Activated CD8-positive, alpha-beta memory T cell treated with anti-CD3 and anti-CD28 coated beads, Interleukin-2, amount 50 U/mL, for 24 hours (primary cell): Measurements from ENCODE around the gene FHDC1.

Experiments used
- DNase-seq: peaks from one replicate; pipeline ENCODE4 v3.0.0-alpha.2; 2020; ENCODE audit errors: extremely low read depth

FHDC1 gene

DNA sequence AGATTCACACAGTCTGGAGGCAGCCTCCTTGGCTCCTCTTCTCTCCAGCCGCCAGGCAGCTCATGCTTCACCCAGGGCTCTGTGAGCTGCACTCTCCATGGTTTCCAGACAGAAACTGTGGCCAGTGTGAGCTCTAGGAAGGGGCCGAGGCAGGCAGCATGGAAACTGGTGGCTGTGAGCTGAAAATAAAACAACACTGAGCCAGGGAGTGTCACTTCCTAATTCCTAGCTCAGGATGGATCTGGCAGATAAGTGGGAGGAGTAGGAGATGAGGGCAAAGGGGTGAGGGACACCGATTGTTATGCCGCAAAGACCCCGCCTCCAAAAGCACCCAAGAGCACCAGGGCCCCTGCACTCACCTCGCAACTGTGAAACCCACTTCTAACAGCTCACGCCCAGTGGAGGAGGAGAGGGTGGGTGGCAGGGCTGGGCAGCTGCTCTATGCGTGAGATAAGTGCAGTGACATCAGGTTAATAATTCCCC is 69.8 kb downstream of the FHDC1 start:
- no peak for DNase-seq

DNA sequence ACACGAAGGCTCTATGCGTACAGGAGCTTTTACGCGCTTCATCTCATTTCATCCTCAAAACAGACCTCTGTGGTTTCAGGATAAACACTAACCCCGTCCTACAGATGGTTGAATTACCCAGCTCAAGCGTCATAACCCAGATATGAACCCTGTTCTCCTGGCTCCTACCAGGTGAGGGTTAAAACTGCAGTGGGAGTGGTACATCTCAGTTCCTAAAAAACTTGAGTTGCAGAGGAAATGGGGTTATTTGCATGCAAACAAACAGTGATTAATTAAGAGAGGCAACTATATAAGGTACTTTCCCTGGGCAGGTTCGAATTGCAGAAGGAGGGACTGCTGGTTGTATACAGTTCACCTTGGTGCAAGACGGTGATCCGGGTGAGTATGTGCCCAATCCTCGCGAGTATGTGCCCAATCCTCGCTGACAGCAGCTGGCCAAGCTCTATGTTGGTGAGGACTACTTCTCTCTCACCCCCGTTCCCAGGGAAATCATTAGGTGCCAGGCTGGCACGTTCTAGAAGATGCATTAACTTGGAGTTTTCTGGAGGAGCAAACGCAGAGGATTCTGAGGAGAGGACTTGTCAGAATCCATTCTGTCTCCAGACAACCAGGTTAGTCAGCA is 72.6 kb downstream of the FHDC1 start:
- DNase-seq, result no peak

DNA sequence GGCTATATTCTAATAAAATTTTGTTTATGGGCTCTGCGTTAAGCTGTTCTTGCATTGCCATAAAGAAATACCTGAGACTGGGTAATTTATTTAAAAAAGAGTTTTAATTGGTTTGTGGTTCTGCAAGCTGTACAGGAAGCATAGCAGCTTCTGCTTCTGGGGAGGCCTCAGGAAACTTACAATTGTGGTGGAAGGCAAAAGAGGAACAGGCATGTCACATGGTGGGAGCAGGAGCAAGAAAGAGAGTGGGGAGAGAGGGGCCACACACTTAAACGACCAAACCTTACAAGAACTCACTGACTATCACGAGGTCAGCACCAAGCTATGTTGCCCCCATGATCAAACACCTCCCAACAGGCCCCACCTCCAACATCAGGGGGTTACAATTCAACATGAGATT is 74.0 kb downstream of the FHDC1 start:
- no peak for DNase-seq

DNA sequence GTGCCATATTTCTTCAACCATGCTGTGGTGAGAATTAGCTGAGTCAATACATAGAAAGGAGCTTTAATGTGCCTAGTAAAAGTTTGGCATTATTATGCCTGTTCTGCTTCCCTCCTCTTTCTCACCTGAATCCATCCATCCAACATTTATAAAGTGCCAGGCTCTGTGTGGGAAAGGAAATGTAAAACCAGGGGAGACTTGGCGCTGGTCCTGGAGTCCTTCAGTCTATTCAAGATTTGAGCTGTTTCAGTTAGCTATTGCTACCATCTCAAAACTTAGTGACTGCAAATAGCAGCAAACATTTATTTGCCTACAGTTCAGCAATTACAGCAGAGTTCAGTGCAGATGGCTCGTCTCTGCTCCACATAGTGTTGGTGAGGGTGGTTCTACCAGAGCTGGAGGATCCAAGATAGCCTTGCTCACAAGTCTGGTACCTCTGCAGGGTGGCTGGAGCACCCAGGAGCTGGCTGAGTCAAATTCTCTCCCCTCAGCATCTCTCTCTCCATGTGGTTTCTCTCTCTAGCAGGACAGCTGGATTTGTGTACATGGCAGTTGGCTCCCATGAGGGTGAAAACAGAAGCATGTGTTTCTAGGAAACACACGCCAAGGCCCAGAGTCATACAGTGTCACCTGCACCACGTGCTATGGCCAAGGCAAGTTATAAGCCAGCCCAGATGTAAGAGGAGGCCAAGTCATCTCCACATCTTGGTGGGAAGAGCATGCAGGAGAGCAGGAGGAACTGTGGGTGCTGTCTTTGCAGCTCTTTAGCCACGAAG is 77.3 kb downstream of the FHDC1 start:
- no peak for DNase-seq

DNA sequence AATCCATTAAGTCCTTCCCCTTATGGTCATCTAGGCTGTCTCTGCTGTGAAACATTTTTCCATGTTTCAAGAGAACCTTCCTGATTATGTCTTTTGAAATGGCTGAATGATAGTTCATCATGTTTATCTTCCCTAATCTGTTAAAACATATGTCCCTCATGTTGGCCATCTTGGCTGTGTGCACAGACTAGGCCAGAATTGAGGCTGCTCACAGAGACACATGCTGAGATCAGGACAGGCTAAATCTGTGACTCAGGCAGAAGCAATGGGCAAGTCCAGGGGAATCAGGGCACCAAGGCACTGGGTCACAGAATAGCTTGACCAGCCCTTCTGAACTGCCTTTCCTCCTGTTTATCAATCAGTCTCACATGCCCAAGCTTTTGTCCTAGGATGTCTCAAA is 78.3 kb downstream of the FHDC1 start:
- DNase-seq, result no peak

DNA sequence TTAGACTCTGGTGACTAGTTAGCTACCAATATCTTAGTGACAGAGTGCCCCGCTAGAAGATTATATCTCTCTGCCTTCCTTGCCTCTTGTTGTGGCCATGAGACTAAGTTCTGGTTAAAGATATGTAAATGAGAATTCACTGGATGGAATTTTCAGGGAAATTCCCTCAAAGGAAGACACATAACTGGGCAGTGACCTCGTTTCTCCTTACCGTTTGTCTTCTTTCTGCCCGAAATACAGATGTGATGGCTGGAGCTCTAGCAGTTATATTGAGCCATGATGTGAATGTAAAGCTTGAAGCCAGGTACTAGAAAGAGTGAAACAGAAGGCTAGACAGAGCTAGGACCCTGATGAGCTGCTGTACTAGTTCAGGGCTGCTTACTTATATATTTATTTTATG is 80.5 kb downstream of the FHDC1 start:
- no peak for DNase-seq

DNA sequence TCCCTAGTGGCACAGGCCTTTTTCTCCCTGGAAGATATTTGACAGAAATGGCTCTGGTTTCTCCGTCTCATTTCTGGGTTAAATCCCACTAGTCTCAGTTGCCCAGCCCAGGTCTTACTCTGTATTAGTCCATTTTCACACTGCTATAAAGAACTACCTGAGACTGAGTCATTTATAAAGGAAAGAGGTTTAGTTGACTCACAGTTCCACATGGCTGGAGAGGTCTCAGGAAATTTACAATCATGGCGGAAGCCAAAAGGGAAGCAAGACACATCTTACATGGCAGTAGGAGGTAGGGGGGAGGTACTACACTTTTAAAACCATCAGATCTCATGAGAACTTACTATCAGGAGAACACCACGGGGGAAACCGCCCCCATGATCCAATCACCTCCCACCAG is 81.9 kb downstream of the FHDC1 start:
- DNase-seq, result no peak

DNA sequence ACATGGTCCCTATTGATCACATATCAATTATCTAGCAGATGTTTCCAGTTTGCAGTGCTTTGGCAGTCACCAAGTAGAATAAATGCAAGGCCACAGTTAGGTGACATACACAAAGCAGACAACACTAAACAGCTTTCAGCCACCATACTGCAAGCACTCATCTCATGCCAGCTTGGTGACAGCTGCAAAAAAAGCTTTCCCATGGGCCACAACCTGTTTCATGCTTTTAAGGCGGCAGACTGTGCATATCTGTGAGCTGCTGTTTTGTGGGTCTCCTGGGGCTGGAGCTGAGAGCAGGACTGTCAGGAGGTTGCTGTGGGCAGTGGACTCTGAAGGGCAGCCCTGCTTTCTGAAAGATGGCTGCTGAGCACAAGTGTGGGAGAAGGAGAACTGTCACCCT is 82.6 kb downstream of the FHDC1 start:
- no peak for DNase-seq

DNA sequence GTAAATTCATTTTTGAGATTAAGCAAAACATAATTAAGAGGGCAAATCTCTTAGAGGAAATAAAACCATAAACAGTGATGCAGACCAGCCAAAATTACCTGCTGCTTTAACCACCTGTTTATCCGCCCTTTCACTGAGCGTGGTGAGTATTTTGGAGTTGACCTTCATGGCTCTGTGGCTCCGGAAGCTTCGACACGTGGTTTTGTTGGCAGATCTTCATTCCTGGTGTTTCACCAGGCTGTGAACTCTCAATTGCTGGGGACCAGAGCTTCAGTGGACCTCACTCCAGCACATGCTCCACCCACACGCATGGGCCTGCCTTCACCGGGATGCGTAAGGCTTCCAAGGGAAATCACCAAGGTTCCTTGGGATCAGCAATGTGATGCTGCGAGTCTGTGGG is 83.8 kb downstream of the FHDC1 start:
- no peak for DNase-seq

DNA sequence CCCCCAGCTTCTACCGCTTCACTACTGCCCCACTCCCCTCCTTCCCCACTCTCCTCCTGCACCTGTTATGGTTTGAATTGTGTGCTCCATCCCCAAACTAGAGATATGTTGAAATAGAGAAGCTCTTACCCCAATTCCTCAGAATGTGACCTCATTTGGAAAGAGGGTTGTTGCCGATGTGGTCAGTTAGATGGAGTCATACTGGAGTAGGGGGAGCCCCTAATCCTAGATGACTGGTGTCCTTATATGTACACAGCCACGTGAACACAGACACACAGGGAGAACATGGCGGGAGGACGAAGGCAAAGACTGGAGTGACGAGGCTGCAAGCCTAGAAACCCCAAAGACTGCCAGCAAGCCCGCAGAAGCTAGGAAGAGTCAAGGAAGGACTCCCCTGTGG is 84.3 kb downstream of the FHDC1 start:
- DNase-seq, result no peak

DNA sequence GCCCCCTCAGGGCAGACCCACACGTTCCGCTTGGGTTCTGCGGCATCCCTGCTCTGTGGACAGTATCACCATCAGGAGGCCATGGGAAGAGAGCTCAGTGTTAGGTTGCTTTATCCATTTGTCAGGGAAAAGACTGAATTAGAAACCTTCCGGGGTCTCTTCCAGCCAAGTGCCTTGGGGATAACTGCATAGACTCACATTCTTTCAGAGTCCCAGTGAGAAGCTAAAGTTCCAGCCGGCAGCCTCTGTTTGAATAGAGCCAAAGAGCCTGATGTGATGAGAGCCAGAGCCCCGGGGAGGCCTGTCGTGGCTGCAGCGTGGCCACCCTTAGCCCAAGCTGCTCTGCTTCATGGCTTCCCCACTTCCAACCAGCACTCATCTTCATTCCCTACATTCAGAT is 85.2 kb downstream of the FHDC1 start:
- no peak for DNase-seq

DNA sequence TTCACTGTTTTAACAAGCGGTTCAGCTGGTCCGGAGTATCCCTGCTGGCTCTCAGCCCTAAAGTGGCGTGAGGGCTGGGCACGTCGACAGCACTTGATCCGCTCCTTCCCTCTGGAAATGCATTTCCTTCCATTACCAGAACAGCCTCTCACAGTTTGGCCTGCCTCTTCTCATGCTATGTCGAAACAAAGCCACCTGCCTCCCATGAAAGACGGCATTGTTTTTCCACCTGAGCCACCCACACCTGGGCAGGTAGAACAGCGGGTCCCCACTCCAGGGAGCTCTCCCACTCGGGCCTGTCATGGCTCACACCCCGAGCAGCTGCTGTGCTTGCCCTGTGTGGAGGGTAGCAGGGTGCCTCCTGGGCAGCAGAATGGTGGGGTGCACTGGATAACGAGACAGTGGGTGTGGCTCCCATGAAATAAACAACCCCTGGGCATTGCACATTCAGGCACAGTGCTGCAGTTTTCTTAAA is 86.2 kb downstream of the FHDC1 start:
- DNase-seq, result no peak

DNA sequence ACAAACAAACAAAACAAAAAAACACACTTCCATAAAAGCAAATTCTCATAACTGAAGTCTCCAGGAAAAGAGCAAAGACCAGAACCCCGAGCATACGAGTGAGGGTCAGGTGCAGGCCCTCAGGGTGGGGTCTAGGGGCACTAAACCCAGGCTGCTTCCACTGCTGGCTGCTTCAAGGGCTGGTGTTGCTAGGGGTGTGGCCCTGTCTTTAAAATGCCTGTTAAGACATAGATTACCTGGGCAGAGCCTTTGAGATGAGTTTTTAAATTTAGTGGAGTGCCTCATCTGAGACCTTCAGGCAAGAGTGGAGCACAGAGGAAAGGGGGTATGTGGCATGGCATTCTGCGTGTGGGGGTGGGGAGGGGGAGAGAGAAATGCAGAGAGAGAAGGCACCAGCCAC is 87.0 kb downstream of the FHDC1 start:
- DNase-seq, result no peak

DNA sequence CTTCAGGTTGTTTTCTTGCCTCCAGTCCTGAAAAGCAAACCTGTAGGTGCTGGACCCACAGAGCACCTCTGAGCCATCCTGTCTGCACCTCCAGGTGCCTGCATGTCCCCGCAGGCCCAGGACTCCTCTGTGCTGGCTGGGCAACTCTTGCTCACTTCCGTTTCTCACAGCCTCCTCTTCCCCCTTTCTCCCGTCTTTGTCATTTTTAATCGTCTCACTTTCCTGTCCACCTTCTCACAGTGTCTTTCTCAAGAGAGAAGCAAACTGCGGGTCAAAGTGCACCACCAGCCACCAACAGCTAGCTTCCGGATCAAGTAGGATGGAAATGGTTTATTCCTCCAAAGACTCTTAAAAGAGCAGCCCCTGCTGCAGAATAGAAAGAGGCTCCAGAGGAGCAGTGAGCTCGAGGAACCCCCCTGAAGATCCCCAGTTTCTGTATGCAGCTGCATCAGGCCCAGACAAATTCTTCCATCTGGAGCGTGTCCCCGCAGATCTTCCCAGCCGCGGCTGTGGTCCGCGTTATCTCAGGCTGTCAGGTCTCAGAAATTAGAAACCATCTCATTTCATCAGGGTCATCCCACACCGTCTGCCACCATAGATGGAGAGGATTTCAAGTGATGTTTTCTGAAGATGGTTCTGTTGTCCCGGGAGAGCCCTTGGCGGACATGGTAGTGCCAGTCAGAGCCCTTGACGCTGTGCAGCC is 87.7 kb downstream of the FHDC1 start:
- no peak for DNase-seq

DNA sequence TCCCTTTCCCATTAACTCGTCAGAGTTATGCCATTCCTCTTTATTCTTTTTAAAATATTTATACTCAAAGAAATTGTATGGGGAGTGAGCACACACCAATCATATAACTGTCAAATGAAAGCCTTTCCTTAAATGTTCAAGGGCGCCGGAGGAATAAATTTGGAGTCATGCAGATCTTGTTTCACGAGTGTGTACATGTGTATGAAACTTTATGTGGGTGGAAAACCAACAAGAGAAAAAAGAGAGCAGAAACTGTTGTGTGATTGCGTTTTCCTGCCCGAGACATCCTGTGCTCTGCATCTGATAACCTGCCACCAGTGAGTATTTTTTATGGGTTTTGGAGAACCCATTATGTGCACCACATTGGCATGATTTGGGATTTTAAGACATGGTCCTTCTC is 88.3 kb downstream of the FHDC1 start:
- no peak for DNase-seq

DNA sequence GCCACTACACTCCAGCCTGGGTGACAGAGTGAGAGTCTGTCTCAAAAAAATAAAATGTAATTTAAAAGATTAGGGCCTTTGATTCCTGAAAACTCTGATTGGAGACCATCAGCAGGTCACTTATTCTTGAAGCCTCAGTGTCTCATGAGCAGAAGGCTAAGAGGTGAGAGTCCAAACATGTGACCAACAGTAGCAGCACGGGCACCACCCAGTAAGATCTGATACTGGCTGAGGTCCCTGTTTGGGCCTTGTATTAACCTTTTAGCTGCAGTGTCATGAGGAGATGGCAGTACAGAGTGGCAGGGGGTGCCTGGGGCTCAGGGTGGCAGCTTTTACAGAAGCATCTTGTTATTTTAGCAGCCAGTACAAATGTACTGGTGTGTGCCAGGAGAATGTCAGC is 89.3 kb downstream of the FHDC1 start:
- DNase-seq, result no peak

DNA sequence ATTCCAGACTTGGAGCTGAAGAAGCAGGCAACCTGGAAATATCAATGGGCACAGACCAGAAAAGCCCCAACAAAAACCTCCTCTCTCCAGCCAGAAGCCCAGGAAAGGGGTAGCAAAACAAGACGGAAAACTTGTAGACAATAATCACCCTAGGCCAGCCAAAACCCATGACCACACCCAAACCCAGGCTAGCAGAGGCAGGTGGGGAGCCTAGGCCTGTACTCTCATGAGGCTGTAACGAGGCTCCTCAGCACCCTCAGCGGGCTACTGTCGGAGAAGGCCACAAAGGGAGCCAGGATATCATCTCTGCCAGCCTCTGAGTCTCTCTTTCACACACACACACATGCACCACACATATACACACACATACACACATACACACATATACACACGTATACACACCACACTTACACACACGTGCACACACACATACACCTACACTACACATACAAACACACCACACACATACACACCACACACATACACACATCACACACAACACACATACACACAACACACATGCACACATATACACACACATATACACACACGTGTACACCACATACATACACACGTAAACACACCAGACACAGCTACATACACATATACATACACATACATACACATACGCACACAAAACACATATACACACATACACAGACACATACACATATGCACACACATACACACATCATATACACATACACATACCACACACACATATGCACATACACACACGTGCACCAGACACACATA is 90.6 kb downstream of the FHDC1 start:
- DNase-seq, result no peak

DNA sequence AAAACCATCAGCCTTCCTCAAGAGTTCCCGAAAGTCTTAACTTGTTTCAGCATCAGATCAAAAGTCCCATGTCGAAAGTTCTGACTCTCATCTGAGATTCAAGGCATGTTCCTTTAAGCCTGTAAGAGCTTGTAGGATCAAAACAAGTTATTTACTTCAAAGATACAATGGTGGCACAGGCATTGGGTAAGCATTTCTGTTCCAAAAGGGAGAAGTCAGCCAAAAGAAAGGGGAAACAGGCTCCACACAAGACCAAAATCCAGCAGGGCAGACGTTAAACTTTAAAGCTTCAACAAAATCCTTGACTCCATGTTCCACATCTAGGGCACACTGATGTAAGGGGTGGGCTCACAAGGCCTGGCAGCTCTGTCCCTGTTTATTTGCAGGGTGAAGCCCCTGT is 91.7 kb downstream of the FHDC1 start:
- no peak for DNase-seq

DNA sequence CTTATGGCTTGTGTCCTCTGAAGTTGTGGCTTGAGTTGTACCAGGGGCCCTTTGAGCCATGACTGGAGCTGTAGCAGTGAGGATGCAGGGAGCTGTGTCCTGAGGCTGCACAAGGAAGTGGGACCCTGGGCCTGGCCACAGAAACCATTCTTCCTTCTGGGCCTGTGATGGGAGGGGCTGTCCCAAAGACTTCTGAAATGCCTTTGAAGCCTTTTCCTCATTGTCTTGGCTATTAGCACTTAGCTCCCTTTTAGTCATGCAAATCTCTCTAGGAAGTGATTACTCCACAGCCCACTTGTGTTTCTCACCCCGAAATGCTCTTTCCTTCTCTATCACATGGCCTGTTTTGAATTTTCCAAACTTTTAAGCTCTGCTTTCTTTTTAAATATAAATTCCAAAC is 92.4 kb downstream of the FHDC1 start:
- no peak for DNase-seq
